GM15510 (cell line): Measurements from ENCODE around the gene UGGT2.

ENCODE experiments used
- POLR2A ChIP-seq: IDR thresholded peaks from 3 replicates; pipeline ENCODE4 v1.6.1; 2011; ENCODE audit warnings: borderline replicate concordance; ENCODE audit not compliant: insufficient read length; ENCODE audit errors: extremely low read depth

Gene UGGT2

GRCh38 chr13:95805921-95806320, 247.3 kb downstream of the UGGT2 start:
- no peak for TF ChIP-seq POLR2A

GRCh38 chr13:95801825-95802224, 251.4 kb downstream of the UGGT2 start:
- no peak for TF ChIP-seq POLR2A

GRCh38 chr13:95800436-95800835, 252.8 kb downstream of the UGGT2 start:
- TF ChIP-seq POLR2A, result no peak

- no peak for TF ChIP-seq POLR2A
Measured at GRCh38 chr13:95797016-95797415, 256.2 kb downstream of the UGGT2 start.

- no peak for TF ChIP-seq POLR2A
Measured at GRCh38 chr13:95793781-95794180, 259.4 kb downstream of the UGGT2 start.

- TF ChIP-seq POLR2A, result no peak
Measured at GRCh38 chr13:95793018-95793555, 260.1 kb downstream of the UGGT2 start.

GRCh38 chr13:95791084-95791722, 262.0 kb downstream of the UGGT2 start:
- no peak for TF ChIP-seq POLR2A

- TF ChIP-seq POLR2A, result no peak
Measured at GRCh38 chr13:95788100-95788463, 265.1 kb downstream of the UGGT2 start.

GRCh38 chr13:95787356-95788099, 265.7 kb downstream of the UGGT2 start:
- no peak for TF ChIP-seq POLR2A

- no peak for TF ChIP-seq POLR2A
Measured at GRCh38 chr13:95784900-95785290, 268.3 kb downstream of the UGGT2 start.

- no peak for TF ChIP-seq POLR2A
Measured at GRCh38 chr13:95784161-95784899, 268.9 kb downstream of the UGGT2 start.

GRCh38 chr13:95783747-95784146, 269.5 kb downstream of the UGGT2 start:
- TF ChIP-seq POLR2A, result no peak

- no peak for TF ChIP-seq POLR2A
Measured at GRCh38 chr13:95781016-95781415, 272.2 kb downstream of the UGGT2 start.

- TF ChIP-seq POLR2A, result no peak
Measured at GRCh38 chr13:95779522-95779921, 273.7 kb downstream of the UGGT2 start.

- no peak for TF ChIP-seq POLR2A
Measured at GRCh38 chr13:95771905-95772304, 281.3 kb downstream of the UGGT2 start.

- no peak for TF ChIP-seq POLR2A
Measured at GRCh38 chr13:95763601-95764000, 289.6 kb downstream of the UGGT2 start.

GRCh38 chr13:95756072-95756471, 297.1 kb downstream of the UGGT2 start:
- TF ChIP-seq POLR2A, result no peak

- no peak for TF ChIP-seq POLR2A
Measured at GRCh38 chr13:95754069-95754468, 299.1 kb downstream of the UGGT2 start.
